ENCODE data around the gene STAT5B. TPM values are rescaled to one million over a fixed set of nuclear protein-coding genes. Genes with fewer than 3 reads are reported as not detected.

Gene STAT5B
- total and polyA plus RNA-seq, 9 of the 15 experiments (the other 6 are each of a cell fraction or from before 2014, with no cell fraction given) = 20.8 to 176 (median 92.4) TPM

DNA sequence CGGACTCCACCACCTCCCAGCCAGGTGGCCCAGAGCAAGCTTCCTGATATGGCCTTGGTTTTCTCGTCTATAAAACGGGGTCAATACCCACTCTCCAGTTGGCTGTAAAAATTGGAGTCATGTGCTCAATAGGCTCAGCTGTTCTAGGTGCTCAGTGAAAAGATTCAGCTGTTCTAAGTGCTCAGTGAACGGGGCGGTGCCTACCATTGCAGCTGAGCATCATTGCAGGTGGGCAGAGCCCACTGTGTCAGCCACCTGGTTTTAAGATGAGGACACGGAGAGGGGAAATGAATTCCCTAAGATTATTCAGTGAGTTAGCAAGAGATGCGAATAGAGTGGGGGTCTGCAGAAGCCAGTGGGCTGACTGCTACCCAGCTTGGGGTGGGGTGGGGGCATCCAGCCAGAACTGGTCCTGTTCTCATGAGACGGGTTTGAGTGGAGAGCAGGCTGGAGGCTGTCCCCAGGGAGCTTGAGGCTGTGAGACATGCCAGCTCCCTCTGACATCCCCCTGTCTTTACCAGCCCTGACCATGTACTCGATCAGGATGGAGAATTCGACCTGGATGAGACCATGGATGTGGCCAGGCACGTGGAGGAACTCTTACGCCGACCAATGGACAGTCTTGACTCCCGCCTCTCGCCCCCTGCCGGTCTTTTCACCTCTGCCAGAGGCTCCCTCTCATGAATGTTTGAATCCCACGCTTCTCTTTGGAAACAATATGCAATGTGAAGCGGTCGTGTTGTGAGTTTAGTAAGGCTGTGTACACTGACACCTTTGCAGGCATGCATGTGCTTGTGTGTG lies 34.0 kb upstream of the STAT5B start (continued):
- TF ChIP-seq, protein P1, sequence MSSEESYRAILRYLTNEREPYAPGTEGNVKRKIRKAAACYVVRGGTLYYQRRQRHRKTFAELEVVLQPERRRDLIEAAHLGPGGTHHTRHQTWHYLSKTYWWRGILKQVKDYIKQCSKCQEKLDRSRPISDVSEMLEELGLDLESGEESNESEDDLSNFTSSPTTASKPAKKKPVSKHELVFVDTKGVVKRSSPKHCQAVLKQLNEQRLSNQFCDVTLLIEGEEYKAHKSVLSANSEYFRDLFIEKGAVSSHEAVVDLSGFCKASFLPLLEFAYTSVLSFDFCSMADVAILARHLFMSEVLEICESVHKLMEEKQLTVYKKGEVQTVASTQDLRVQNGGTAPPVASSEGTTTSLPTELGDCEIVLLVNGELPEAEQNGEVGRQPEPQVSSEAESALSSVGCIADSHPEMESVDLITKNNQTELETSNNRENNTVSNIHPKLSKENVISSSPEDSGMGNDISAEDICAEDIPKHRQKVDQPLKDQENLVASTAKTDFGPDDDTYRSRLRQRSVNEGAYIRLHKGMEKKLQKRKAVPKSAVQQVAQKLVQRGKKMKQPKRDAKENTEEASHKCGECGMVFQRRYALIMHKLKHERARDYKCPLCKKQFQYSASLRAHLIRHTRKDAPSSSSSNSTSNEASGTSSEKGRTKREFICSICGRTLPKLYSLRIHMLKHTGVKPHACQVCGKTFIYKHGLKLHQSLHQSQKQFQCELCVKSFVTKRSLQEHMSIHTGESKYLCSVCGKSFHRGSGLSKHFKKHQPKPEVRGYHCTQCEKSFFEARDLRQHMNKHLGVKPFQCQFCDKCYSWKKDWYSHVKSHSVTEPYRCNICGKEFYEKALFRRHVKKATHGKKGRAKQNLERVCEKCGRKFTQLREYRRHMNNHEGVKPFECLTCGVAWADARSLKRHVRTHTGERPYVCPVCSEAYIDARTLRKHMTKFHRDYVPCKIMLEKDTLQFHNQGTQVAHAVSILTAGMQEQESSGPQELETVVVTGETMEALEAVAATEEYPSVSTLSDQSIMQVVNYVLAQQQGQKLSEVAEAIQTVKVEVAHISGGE (CRISPR knock-in tag; IDR thresholded peaks at IDR 0.05) = no peak; a peak in 1 of 6 replicates
- TF ChIP-seq, protein P2, sequence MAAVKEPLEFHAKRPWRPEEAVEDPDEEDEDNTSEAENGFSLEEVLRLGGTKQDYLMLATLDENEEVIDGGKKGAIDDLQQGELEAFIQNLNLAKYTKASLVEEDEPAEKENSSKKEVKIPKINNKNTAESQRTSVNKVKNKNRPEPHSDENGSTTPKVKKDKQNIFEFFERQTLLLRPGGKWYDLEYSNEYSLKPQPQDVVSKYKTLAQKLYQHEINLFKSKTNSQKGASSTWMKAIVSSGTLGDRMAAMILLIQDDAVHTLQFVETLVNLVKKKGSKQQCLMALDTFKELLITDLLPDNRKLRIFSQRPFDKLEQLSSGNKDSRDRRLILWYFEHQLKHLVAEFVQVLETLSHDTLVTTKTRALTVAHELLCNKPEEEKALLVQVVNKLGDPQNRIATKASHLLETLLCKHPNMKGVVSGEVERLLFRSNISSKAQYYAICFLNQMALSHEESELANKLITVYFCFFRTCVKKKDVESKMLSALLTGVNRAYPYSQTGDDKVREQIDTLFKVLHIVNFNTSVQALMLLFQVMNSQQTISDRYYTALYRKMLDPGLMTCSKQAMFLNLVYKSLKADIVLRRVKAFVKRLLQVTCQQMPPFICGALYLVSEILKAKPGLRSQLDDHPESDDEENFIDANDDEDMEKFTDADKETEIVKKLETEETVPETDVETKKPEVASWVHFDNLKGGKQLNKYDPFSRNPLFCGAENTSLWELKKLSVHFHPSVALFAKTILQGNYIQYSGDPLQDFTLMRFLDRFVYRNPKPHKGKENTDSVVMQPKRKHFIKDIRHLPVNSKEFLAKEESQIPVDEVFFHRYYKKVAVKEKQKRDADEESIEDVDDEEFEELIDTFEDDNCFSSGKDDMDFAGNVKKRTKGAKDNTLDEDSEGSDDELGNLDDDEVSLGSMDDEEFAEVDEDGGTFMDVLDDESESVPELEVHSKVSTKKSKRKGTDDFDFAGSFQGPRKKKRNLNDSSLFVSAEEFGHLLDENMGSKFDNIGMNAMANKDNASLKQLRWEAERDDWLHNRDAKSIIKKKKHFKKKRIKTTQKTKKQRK (IDR thresholded peaks at IDR 0.05; ENCODE audit: borderline replicate concordance, low read depth, low read length) = no peak
- no peak for TF ChIP-seq ZNF764 (CRISPR knock-in tag; IDR thresholded peaks at IDR 0.05; ENCODE audit: low read depth)
- no peak for TF ChIP-seq HNRNPLL (IDR thresholded peaks at IDR 0.05; ENCODE audit: low read depth, low read length, poor library complexity, severe bottlenecking)
- no peak for TF ChIP-seq BMI1 (IDR thresholded peaks at IDR 0.05; ENCODE audit: low read length)
- TF ChIP-seq, protein P3, sequence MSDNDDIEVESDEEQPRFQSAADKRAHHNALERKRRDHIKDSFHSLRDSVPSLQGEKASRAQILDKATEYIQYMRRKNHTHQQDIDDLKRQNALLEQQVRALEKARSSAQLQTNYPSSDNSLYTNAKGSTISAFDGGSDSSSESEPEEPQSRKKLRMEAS (CRISPR knock-in tag; IDR thresholded peaks at IDR 0.05) = 0 out of 2 replicates have a peak, but pooled peaks have one; percentile 60
- TF ChIP-seq, protein P4, sequence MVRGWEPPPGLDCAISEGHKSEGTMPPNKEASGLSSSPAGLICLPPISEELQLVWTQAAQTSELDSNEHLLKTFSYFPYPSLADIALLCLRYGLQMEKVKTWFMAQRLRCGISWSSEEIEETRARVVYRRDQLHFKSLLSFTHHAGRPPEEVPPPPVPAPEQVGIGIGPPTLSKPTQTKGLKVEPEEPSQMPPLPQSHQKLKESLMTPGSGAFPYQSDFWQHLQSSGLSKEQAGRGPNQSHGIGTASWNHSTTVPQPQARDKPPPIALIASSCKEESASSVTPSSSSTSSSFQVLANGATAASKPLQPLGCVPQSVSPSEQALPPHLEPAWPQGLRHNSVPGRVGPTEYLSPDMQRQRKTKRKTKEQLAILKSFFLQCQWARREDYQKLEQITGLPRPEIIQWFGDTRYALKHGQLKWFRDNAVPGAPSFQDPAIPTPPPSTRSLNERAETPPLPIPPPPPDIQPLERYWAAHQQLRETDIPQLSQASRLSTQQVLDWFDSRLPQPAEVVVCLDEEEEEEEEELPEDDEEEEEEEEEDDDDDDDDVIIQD (CRISPR knock-in tag; IDR thresholded peaks at IDR 0.05) = no peak
- no peak for TF ChIP-seq HDAC6 (IDR thresholded peaks at IDR 0.05; ENCODE audit: low read depth, low read length)
- TF ChIP-seq GTF2E2 (tag; IDR thresholded peaks at IDR 0.05) = no peak
- TF ChIP-seq SRF (CRISPR knock-in tag; IDR thresholded peaks at IDR 0.05) = no peak
- TF ChIP-seq, protein P5, sequence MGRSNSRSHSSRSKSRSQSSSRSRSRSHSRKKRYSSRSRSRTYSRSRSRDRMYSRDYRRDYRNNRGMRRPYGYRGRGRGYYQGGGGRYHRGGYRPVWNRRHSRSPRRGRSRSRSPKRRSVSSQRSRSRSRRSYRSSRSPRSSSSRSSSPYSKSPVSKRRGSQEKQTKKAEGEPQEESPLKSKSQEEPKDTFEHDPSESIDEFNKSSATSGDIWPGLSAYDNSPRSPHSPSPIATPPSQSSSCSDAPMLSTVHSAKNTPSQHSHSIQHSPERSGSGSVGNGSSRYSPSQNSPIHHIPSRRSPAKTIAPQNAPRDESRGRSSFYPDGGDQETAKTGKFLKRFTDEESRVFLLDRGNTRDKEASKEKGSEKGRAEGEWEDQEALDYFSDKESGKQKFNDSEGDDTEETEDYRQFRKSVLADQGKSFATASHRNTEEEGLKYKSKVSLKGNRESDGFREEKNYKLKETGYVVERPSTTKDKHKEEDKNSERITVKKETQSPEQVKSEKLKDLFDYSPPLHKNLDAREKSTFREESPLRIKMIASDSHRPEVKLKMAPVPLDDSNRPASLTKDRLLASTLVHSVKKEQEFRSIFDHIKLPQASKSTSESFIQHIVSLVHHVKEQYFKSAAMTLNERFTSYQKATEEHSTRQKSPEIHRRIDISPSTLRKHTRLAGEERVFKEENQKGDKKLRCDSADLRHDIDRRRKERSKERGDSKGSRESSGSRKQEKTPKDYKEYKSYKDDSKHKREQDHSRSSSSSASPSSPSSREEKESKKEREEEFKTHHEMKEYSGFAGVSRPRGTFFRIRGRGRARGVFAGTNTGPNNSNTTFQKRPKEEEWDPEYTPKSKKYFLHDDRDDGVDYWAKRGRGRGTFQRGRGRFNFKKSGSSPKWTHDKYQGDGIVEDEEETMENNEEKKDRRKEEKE (IDR thresholded peaks at IDR 0.05; ENCODE audit: borderline replicate concordance in 1 of 2, control insufficient read depth in 1 of 2, low read depth in 2 of 2, low read length in 1 of 2) = no peak
- no peak for TF ChIP-seq STAT5B (CRISPR knock-in tag; IDR thresholded peaks at IDR 0.05)
- TF ChIP-seq EHMT2 (IDR thresholded peaks at IDR 0.05) = no peak

Measured in K562 (cell line).